ENCODE data around the gene ESYT1.

- TF ChIP-seq POLR2A (IDR thresholded peaks at IDR 0.05) (no peak), CTCF (IDR thresholded peaks at IDR 0.05) (no peak), POLR2AphosphoS5 (IDR thresholded peaks at IDR 0.05) (no peak)
Measured at GRCh38 chr12:56103066-56103711, 24.9 kb upstream of the ESYT1 start.
